ENCODE results near the gene ADGRD1.
"Not testable (repeated sequence)": the region's sequence is repeated elsewhere in the genome, so short reads cannot be mapped to it uniquely, and the experiment has no call there.

ADGRD1 gene

DNA sequence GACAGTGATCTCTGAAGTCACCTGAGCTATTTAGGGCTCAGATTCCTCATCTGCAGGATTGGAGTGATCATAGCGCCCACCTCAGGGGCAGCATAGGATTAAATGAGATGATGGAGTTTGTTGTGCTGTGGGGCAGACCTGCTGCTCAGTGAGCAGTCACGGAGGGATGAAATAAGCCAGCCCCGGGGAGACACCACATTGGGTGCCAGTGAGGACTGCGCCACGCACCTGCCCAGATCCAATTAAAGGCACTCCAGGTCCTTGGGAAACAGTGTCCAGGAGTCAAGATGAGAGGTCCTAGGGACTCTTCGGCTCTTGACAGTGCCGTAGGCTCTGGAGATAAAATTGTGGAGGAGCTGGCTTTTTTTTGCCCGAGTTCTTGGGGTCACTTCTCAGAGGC, 166.2 kb downstream of the ADGRD1 start:
- H3K4me3 ChIP-seq (ENCODE audit: low read length): no peak overlapping the region
- TF ChIP-seq ZNF274 (IDR thresholded peaks at IDR 0.05; ENCODE audit: low read depth, low read length): no peak

DNA sequence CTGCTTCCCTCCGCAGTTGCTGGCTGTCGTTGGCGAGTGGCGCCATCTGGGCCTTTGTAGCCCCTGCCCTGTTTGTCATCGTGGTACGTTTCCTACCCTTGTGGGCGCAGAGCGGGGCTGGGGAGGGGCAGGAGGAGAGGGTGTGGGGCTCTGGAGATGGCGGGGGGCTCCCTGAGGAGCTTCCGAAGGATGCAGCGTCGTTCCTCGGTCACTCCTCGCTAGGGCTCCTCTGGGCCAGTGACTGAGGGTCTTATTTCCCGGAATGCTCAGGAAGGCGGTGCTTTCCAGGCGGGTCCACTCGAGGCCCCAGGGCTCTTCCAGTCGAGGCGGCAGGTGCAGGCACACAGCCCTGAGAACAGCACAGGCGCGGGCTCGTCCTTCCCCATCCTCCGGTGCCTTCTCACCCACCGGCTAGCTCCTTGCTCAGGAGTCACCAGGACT, 167.1 kb downstream of the ADGRD1 start:
- no peak for TF ChIP-seq ZNF274 (IDR thresholded peaks at IDR 0.05; ENCODE audit: low read depth, low read length)
- H3K4me3 ChIP-seq (ENCODE audit: low read length): no peak overlapping the region

DNA sequence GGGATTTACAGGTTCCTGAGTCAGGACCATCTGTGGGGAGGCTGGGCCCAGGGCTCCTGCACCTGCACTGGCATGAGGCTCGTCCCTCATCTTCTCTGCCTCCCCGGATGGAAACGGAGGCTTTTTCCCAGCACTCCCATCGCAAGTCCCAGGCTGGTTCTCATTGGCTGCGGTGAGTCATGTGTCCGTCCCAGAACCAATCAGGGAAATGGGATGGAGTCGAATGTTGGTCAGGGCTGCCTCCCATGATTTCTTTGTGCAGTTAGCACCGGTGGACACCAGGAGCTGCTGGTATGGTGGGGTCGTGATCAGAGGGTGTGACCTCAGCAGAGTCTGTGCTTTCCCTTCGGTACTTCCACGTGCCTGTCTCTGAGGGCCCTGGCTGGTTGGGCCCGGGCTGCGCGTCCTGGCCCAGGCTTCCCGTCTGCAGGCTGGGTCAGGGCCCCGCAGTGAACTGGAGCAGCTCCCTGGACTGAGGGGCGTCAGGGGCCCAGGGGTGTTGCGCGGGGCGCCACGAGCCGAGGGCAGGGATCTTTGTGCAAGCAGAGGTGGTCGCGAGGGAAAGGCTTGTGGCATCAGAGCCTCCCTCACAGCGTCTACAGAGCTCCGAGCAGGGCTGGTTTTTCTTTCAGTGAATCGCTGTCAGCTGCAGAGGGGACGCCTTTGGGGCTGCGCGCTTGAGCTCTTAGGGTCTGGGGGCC, 168.1 kb downstream of the ADGRD1 start:
- no peak overlapping the region for H3K4me3 ChIP-seq (ENCODE audit: low read length)
- TF ChIP-seq ZNF274 (IDR thresholded peaks at IDR 0.05; ENCODE audit: low read depth, low read length): no peak

DNA sequence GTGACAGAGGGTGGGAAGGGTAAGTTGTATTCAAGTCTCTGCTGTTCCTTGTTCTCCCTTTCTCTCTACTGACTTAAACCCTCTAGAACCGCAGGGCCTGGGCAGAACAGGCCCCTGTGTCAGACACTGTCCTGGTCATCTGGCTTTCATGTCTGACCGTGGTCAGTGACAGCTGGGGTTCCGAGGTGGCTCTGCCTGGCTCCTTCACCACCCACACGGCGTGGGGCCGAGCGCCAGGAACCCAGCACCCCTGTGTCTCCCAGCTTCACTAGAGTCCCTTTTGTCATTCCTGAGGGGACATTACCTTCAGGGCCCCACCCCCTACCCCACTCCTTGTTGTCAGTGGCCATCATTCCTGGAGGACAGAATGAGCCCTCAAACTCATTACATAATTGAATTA, 168.9 kb downstream of the ADGRD1 start:
- H3K4me3 ChIP-seq (ENCODE audit: low read length): no peak overlapping the region
- TF ChIP-seq ZNF274 (IDR thresholded peaks at IDR 0.05; ENCODE audit: low read depth, low read length): no peak

DNA sequence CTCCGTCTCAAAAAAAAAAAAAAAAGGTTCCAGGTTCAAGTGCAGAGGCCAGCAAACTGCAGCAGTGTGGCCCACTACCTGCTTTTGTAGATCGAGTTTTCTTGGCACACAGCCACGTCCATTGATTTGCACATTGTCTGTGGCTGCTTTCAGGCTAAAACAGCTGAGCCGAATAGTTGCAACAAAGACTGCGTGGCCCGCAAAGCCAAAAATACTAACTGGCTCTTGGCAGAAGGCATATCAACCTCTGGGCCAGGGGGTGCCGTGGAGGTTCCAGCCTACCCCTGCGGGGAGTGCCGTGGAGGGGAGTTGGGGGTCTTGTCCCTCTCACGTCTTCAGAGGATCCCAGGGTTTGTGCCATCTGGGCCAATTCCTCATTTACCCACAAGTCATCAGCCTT, 170.1 kb downstream of the ADGRD1 start:
- no peak for TF ChIP-seq ZNF274 (IDR thresholded peaks at IDR 0.05; ENCODE audit: low read depth, low read length)
- H3K4me3 ChIP-seq (ENCODE audit: low read length): no peak overlapping the region

- TF ChIP-seq ZNF274 (IDR thresholded peaks at IDR 0.05; ENCODE audit: low read depth, low read length): no peak
- no peak overlapping the region for H3K4me3 ChIP-seq (ENCODE audit: low read length)
Observed at GRCh38 chr12:131124487-131125280, 171.0 kb downstream of the ADGRD1 start.

DNA sequence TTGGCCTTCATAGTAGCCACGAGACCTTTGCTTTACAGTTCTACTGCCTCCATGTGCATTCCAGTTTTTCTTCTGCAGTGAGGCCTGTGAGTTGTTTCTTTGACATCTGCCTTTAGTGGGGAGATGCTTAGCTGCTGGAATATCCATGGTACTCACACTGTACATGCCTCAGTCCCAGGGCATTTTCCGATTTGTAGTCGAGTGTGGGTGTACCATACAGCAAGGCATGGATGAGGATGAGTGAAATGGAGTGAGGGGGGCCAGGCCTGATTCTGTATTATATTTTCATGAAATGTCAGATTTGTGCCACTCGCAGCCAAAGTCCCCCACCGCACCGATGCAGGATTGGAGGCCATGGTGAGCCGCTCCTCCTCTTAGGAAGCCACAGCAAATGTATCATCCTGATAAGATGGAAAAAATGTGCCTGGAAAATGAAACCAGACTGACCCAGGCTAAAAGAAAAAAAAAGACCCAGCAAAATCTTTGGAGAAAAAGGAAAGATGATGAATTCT, 173.0 kb downstream of the ADGRD1 start:
- TF ChIP-seq ZNF274 (IDR thresholded peaks at IDR 0.05; ENCODE audit: low read depth, low read length): no peak
- H3K4me3 ChIP-seq (ENCODE audit: low read length): no peak overlapping the region

DNA sequence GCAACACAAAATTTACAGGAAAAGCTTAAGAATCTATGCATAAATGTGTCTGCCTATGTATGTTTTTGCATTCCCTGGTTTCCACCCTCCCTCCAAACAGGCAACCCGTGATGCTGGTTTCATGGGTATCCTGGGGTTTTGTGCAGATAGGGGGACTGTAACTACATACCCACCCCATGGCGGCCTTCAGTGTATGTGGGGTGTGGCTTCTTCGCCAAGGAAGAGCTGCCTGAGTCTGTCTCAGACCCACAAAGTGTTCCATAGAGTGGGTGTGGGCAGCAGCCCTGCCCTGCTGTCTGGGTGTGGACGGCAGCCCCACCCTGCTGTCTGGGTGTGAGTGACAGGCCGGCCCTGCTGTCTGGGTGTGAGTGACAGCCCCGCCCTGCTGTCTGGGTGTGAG, 174.8 kb downstream of the ADGRD1 start:
- TF ChIP-seq ZNF274 (IDR thresholded peaks at IDR 0.05; ENCODE audit: low read depth, low read length): no peak
- H3K4me3 ChIP-seq (ENCODE audit: low read length): no peak overlapping the region

- H3K4me3 ChIP-seq (ENCODE audit: low read length): not testable (repeated sequence)
Observed at GRCh38 chr12:131128966-131129619, 175.4 kb downstream of the ADGRD1 start.

- no peak for TF ChIP-seq ZNF274 (IDR thresholded peaks at IDR 0.05; ENCODE audit: low read depth, low read length)
- H3K4me3 ChIP-seq (ENCODE audit: low read length): no peak overlapping the region
Observed at GRCh38 chr12:131129839-131130238, 176.1 kb downstream of the ADGRD1 start.

GRCh38 chr12:131130311-131130911, 176.7 kb downstream of the ADGRD1 start:
- no peak overlapping the region for H3K4me3 ChIP-seq (ENCODE audit: low read length)
- TF ChIP-seq ZNF274 (IDR thresholded peaks at IDR 0.05; ENCODE audit: low read depth, low read length): no peak

GRCh38 chr12:131131077-131131807, 177.5 kb downstream of the ADGRD1 start:
- no peak overlapping the region for H3K4me3 ChIP-seq (ENCODE audit: low read length)
- no peak for TF ChIP-seq ZNF274 (IDR thresholded peaks at IDR 0.05; ENCODE audit: low read depth, low read length)

- no peak overlapping the region for H3K4me3 ChIP-seq (ENCODE audit: low read length)
- no peak for TF ChIP-seq ZNF274 (IDR thresholded peaks at IDR 0.05; ENCODE audit: low read depth, low read length)
Observed at GRCh38 chr12:131131808-131132117, 178.1 kb downstream of the ADGRD1 start.
